ENCODE results near the gene RPL29. TPM values are rescaled to one million over a fixed set of nuclear protein-coding genes. Genes with fewer than 3 reads are reported as not detected.

RPL29 gene
- total RNA-seq, 1 donor from 2014 or later, result 872 TPM

DNA sequence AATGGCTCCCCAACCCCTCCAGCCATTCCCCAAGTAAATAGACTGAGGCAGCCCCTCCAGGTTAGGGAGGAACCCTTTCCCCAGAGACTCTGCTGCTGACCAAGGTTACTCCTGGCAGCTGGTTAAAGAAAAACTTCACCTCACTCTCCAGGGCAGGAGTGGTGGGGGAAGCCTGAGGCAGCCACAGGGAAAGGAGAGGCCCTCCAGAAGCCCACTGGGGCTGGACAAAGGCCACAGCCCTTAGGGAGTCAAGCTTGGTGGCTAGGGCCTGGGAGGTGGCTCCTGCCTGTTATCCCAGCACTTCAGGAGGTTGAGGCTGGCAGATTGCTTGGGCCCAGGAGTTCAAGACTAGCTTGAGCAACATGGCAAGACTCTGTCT lies 11.4 kb downstream of the RPL29 start:
- DNase-seq (ENCODE audit: low read depth) (no peak), FAIRE-seq (no peak)
- no peak overlapping the region for H3K9ac ChIP-seq (ENCODE audit: low read length)
- Mint-ChIP-seq H3K36me3 (ENCODE audit: low read depth, unreplicated experiment) (no peaks in the 10 kb centered on the region), H3K4me1 (ENCODE audit: low read depth, unreplicated experiment) (peaks cover 4% of the 10 kb centered on the region), H3K9me3 (ENCODE audit: unreplicated experiment) (no peaks in the 10 kb centered on the region), H3K27me3 (ENCODE audit: low read depth, unreplicated experiment) (no peaks in the 10 kb centered on the region), H3K4me3 (ENCODE audit: unreplicated experiment) (peak overlapping the region; percentile 85), H3K27ac (ENCODE audit: unreplicated experiment) (no peak overlapping the region)
- peaks cover 15% of the 10 kb centered on the region for H3K4me1 ChIP-seq (ENCODE audit: insufficient read depth, low read length)
- H4K20me1 ChIP-seq (ENCODE audit: insufficient read depth, low read length), result peaks cover 6% of the 10 kb centered on the region
- no peaks in the 10 kb centered on the region for H3K9me3 ChIP-seq (ENCODE audit: insufficient read depth, low read depth, low read length)
- H3K79me2 ChIP-seq (ENCODE audit: insufficient read depth, low read length), result peaks cover 17% of the 10 kb centered on the region
- H3K4me3 ChIP-seq (ENCODE audit: insufficient read depth, low read depth, low read length), result no peak overlapping the region
- no peak for TF ChIP-seq EZH2 (IDR thresholded peaks at IDR 0.05; ENCODE audit: insufficient read depth, low read length)
- TF ChIP-seq, protein P1, sequence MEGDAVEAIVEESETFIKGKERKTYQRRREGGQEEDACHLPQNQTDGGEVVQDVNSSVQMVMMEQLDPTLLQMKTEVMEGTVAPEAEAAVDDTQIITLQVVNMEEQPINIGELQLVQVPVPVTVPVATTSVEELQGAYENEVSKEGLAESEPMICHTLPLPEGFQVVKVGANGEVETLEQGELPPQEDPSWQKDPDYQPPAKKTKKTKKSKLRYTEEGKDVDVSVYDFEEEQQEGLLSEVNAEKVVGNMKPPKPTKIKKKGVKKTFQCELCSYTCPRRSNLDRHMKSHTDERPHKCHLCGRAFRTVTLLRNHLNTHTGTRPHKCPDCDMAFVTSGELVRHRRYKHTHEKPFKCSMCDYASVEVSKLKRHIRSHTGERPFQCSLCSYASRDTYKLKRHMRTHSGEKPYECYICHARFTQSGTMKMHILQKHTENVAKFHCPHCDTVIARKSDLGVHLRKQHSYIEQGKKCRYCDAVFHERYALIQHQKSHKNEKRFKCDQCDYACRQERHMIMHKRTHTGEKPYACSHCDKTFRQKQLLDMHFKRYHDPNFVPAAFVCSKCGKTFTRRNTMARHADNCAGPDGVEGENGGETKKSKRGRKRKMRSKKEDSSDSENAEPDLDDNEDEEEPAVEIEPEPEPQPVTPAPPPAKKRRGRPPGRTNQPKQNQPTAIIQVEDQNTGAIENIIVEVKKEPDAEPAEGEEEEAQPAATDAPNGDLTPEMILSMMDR (IDR thresholded peaks at IDR 0.05; ENCODE audit: insufficient read depth, low read depth, low read length), result no peak
- H3K36me3 ChIP-seq (ENCODE audit: insufficient read depth, low read length), result peaks cover 2% of the 10 kb centered on the region
- no peaks in the 10 kb centered on the region for H3K27me3 ChIP-seq (ENCODE audit: insufficient read depth, low read length)
- H3K4me2 ChIP-seq (ENCODE audit: low read length), result peak overlapping the region; percentile 99
- H2AFZ ChIP-seq (ENCODE audit: low read depth, low read length), result no peak overlapping the region
- no peak overlapping the region for H3K27ac ChIP-seq (ENCODE audit: low read depth, low read length)

- Mint-ChIP-seq H3K27me3 (ENCODE audit: low read depth, unreplicated experiment) (no peaks in the 10 kb centered on the region), H3K9me3 (ENCODE audit: unreplicated experiment) (no peaks in the 10 kb centered on the region), H3K4me1 (ENCODE audit: low read depth, unreplicated experiment) (peaks cover 4% of the 10 kb centered on the region), H3K4me3 (ENCODE audit: unreplicated experiment) (peak overlapping the region; percentile 85), H3K36me3 (ENCODE audit: low read depth, unreplicated experiment) (no peaks in the 10 kb centered on the region), H3K27ac (ENCODE audit: unreplicated experiment) (peak overlapping the region; percentile 88)
- H4K20me1 ChIP-seq (ENCODE audit: insufficient read depth, low read length), result peaks cover 6% of the 10 kb centered on the region
- TF ChIP-seq, protein P1 (IDR thresholded peaks at IDR 0.05; ENCODE audit: insufficient read depth, low read depth, low read length), result no peak
- no peak for TF ChIP-seq EZH2 (IDR thresholded peaks at IDR 0.05; ENCODE audit: insufficient read depth, low read length)
- peaks cover 2% of the 10 kb centered on the region for H3K36me3 ChIP-seq (ENCODE audit: insufficient read depth, low read length)
- FAIRE-seq (no peak), DNase-seq (ENCODE audit: low read depth) (no peak)
- H3K79me2 ChIP-seq (ENCODE audit: insufficient read depth, low read length), result peaks cover 17% of the 10 kb centered on the region
- H3K27ac ChIP-seq (ENCODE audit: low read depth, low read length), result peak overlapping the region; percentile 73
- H3K4me2 ChIP-seq (ENCODE audit: low read length), result peak overlapping the region; percentile 99
- H3K4me3 ChIP-seq (ENCODE audit: insufficient read depth, low read depth, low read length), result peak overlapping the region; percentile 71
- peak overlapping the region; percentile 83 for H3K9ac ChIP-seq (ENCODE audit: low read length)
- peaks cover 15% of the 10 kb centered on the region for H3K4me1 ChIP-seq (ENCODE audit: insufficient read depth, low read length)
- H2AFZ ChIP-seq (ENCODE audit: low read depth, low read length), result peak overlapping the region; percentile 79
- no peaks in the 10 kb centered on the region for H3K9me3 ChIP-seq (ENCODE audit: insufficient read depth, low read depth, low read length)
- no peaks in the 10 kb centered on the region for H3K27me3 ChIP-seq (ENCODE audit: insufficient read depth, low read length)
These were observed 12.0 kb downstream of the RPL29 start for GRCh38 chr3:51983578-51984268.
